H9 (cell line): Measurements from ENCODE around the gene CLCN6. TPM values are rescaled to one million over a fixed set of nuclear protein-coding genes. Genes with fewer than 3 reads are reported as not detected.

Experiments used
- DNase-seq: peaks from one replicate; pipeline ENCODE4 v3.0.0-alpha.2; 2017
- H2AFZ ChIP-seq: one replicate; pipeline ENCODE4 v1.6.1; 2013; ENCODE audit warnings: mild to moderate bottlenecking, low read length, control low read depth, moderate library complexity
- H2AK5ac ChIP-seq: 2 replicates; pipeline ENCODE4 v1.6.1; 2013; ENCODE audit warnings: low read length, control low read depth, mixed read lengths; ENCODE audit not compliant: insufficient read length
- H2BK120ac ChIP-seq: one replicate; pipeline ENCODE4 v1.6.1; 2013; ENCODE audit warnings: low read depth, mild to moderate bottlenecking, low read length, control low read depth, inconsistent platforms; ENCODE audit not compliant: poor library complexity, severe bottlenecking
- H2BK12ac ChIP-seq: 2 replicates; pipeline ENCODE4 v1.6.1; 2013; ENCODE audit warnings: low read length, control low read depth, mixed read lengths, low read depth; ENCODE audit not compliant: insufficient read length
- H2BK15ac ChIP-seq: 2 replicates; pipeline ENCODE4 v1.6.1; 2013; ENCODE audit warnings: low read depth, low read length, control low read depth
- H2BK20ac ChIP-seq: one replicate; pipeline ENCODE4 v1.6.1; 2013; ENCODE audit warnings: low read depth, mild to moderate bottlenecking, low read length, control low read depth, inconsistent platforms; ENCODE audit not compliant: poor library complexity, severe bottlenecking
- H2BK5ac ChIP-seq: 2 replicates; pipeline ENCODE4 v1.6.1; 2013; ENCODE audit warnings: low read length, control low read depth, mixed read lengths; ENCODE audit not compliant: insufficient read length
- H3K14ac ChIP-seq: 2 replicates; pipeline ENCODE4 v1.6.1; 2013; ENCODE audit warnings: low read length, control low read depth; ENCODE audit not compliant: insufficient read depth
- H3K18ac ChIP-seq: 2 replicates; pipeline ENCODE4 v1.6.1; 2013; ENCODE audit warnings: low read depth, mild to moderate bottlenecking, mixed read lengths, low read length, control low read depth; ENCODE audit not compliant: insufficient read length
- H3K23ac ChIP-seq: 2 replicates; pipeline ENCODE4 v1.6.1; 2013; ENCODE audit warnings: low read length, control low read depth, mixed read lengths, low read depth; ENCODE audit not compliant: insufficient read length
- H3K23me2 ChIP-seq: 2 replicates; pipeline ENCODE4 v1.6.1; 2013; ENCODE audit warnings: low read depth, mild to moderate bottlenecking, mixed read lengths, low read length, control low read depth; ENCODE audit not compliant: insufficient read length, poor library complexity, severe bottlenecking
- H3K27ac ChIP-seq: 2 replicates; pipeline ENCODE4 v1.5.1; 2013; ENCODE audit warnings: low read length, control low read depth, mixed read lengths, low read depth; ENCODE audit not compliant: insufficient read length
- H3K27me3 ChIP-seq: 2 replicates; pipeline ENCODE4 v1.6.1; 2013; ENCODE audit warnings: low read length, control low read depth, inconsistent platforms; ENCODE audit not compliant: insufficient read depth
- H3K4ac ChIP-seq: 2 replicates; pipeline ENCODE4 v1.6.1; 2013; ENCODE audit warnings: low read depth, mild to moderate bottlenecking, control low read depth, inconsistent platforms, low read length, moderate library complexity
- H3K4me1 ChIP-seq: 2 replicates; pipeline ENCODE4 v1.6.1; 2013; ENCODE audit warnings: low read length, control low read depth, inconsistent platforms; ENCODE audit not compliant: insufficient read depth
- H3K4me2 ChIP-seq: 2 replicates; pipeline ENCODE4 v1.6.1; 2013; ENCODE audit warnings: low read length, control low read depth, mixed read lengths; ENCODE audit not compliant: insufficient read length, insufficient read depth
- H3K56ac ChIP-seq: 2 replicates; pipeline ENCODE4 v1.6.1; 2013; ENCODE audit warnings: low read depth, mild to moderate bottlenecking, mixed read lengths, low read length, control low read depth; ENCODE audit not compliant: insufficient read length
- H3K79me1 ChIP-seq: 2 replicates; pipeline ENCODE4 v1.6.1; 2013; ENCODE audit warnings: low read depth, mild to moderate bottlenecking, moderate library complexity, low read length, control low read depth, inconsistent platforms; ENCODE audit not compliant: insufficient read depth, poor library complexity, severe bottlenecking
- H3K79me2 ChIP-seq: 2 replicates; pipeline ENCODE4 v1.6.1; 2013; ENCODE audit warnings: low read length, control low read depth, inconsistent platforms; ENCODE audit not compliant: insufficient read depth
- H3K9ac ChIP-seq: 2 replicates; pipeline ENCODE4 v1.6.1; 2013; ENCODE audit warnings: low read length, control low read depth, mixed read lengths; ENCODE audit not compliant: insufficient read length; ENCODE audit errors: extremely low read depth
- H3K9me3 ChIP-seq: one replicate; pipeline ENCODE4 v1.6.1; 2013; ENCODE audit warnings: low read depth, low read length, inconsistent platforms; ENCODE audit not compliant: control insufficient read depth
- H3T11ph ChIP-seq: one replicate; pipeline ENCODE4 v1.6.1; 2013; ENCODE audit warnings: mild to moderate bottlenecking, low read length, control low read depth, inconsistent platforms
- H4K20me1 ChIP-seq: one replicate; pipeline ENCODE4 v1.6.1; 2013; ENCODE audit not compliant: control insufficient read depth, insufficient read length, insufficient read depth
- H4K5ac ChIP-seq: 2 replicates; pipeline ENCODE4 v1.6.1; 2013; ENCODE audit warnings: low read depth, mild to moderate bottlenecking, mixed read lengths, low read length, control low read depth; ENCODE audit not compliant: insufficient read length
- H4K8ac ChIP-seq: replicated peaks from 2 replicates; pipeline ENCODE4 v1.6.1; 2013; ENCODE audit warnings: low read length, control low read depth, mixed read lengths, low read depth; ENCODE audit not compliant: insufficient read length
- H4K91ac ChIP-seq: 2 replicates; pipeline ENCODE4 v1.6.1; 2013; ENCODE audit warnings: low read depth, mild to moderate bottlenecking, moderate library complexity, mixed read lengths, low read length, control low read depth; ENCODE audit not compliant: insufficient read length
- H3K27ac Mint-ChIP-seq, 3 experiments: 2 replicates in 2 of 3; 3 replicates in 1 of 3; pipeline ENCODE4 v1.8.0; 2020 to 2021; ENCODE audit warnings: mixed read lengths in 3 of 3, mild to moderate bottlenecking in 1 of 3, moderate library complexity in 1 of 3
- H3K27me3 Mint-ChIP-seq: 2 replicates; pipeline ENCODE4 v1.8.0; 2021; ENCODE audit warnings: low read depth, mild to moderate bottlenecking, moderate library complexity, mixed read lengths
- H3K36me3 Mint-ChIP-seq, 3 experiments: 2 replicates in 2 of 3; 3 replicates in 1 of 3; pipeline ENCODE4 v1.8.0; 2020 to 2021; ENCODE audit warnings: low read depth in 3 of 3, mixed read lengths in 3 of 3; ENCODE audit not compliant: insufficient read depth in 1 of 3
- H3K4me1 Mint-ChIP-seq, 2 experiments: 2 replicates each; pipeline ENCODE4 v1.8.0; 2020; ENCODE audit warnings: mixed read lengths in 2 of 2
- H3K4me3 Mint-ChIP-seq, 2 experiments: 2 replicates in 1 of 2; 3 replicates in 1 of 2; pipeline ENCODE4 v1.8.0; 2020 to 2021; ENCODE audit warnings: mild to moderate bottlenecking in 2 of 2, mixed read lengths in 2 of 2, moderate library complexity in 1 of 2
- H3K9me3 Mint-ChIP-seq, 2 experiments: 2 replicates in 1 of 2; 3 replicates in 1 of 2; pipeline ENCODE4 v1.8.0; 2020; ENCODE audit warnings: mild to moderate bottlenecking in 2 of 2, mixed read lengths in 2 of 2, moderate library complexity in 1 of 2
- WGBS: extraction: QIAGEN DNeasy Blood & Tissue Kit; methylation state at CpG from one replicate; pipeline ENCODE4 v1.1.7; 2013; ENCODE audit warnings: missing lambda C conversion rate, low lambda C conversion rate, mixed read lengths; ENCODE audit not compliant: insufficient read length; ENCODE audit errors: extremely low coverage; 5-methylcytosine and 5-hydroxymethylcytosine counted together
- total RNA-seq: library from RNA; stranded (reverse); gene quantifications from 2 replicates; pipeline ENCODE4 v1.2.1, GENCODE V29; 2021
- TF ChIP-seq, protein P1 (sequence below): fragments of 200-600 bp; sonication (generic); conservative IDR thresholded peaks from 3 replicates; pipeline ENCODE4 v1.8.0; 2021; ENCODE audit warnings: antibody characterized with exemption, mild to moderate bottlenecking

The CLCN6 gene
- total RNA-seq, 1 experiment from 2014 or later = 20.5 TPM

DNA sequence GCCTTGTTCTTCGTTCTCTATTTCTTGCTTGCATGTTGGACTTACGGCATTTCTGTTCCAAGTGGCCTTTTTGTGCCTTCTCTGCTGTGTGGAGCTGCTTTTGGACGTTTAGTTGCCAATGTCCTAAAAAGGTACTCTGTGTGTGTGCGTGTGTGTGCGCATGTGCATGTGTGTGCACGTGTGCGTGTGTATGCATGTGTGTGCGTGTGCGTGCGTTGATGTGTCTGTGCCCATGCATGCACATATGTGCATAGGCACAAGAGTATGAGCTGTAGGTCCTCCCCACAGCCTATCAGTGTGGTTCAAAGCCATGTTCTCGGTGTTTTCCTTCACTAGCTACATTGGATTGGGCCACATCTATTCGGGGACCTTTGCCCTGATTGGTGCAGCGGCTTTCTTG is 27.9 kb downstream of the CLCN6 start:
- Histone ChIP-seq H2AK5ac (no peak overlapping the region), H3K27ac (no peak overlapping the region), H3K9me3 (no peaks in the 10 kb centered on the region), H4K8ac (no peak overlapping the region), H3K27me3 (no peaks in the 10 kb centered on the region), H3K14ac (no peak overlapping the region), H3K56ac (no peak overlapping the region), H2BK15ac (no peak overlapping the region), H3K4me2 (no peak overlapping the region), H3K79me2 (no peaks in the 10 kb centered on the region), H2BK5ac (no peak overlapping the region), H3K23me2 (no peaks in the 10 kb centered on the region), H3K23ac (no peak overlapping the region), H2BK12ac (no peak overlapping the region), H3K79me1 (no peaks in the 10 kb centered on the region), H4K5ac (no peak overlapping the region), H3K4ac (no peak overlapping the region), H3K18ac (no peak overlapping the region), H3K9ac (no peak overlapping the region), H2BK20ac (no peak overlapping the region), H2BK120ac (no peak overlapping the region), H2AFZ (no peak overlapping the region), H4K20me1 (no peaks in the 10 kb centered on the region), H3T11ph (no peak overlapping the region), H4K91ac (no peak overlapping the region), H3K4me1 (no peaks in the 10 kb centered on the region)
- H3K9me3 Mint-ChIP-seq = no peaks in the 10 kb centered on the region
- peaks cover 32 to 88% (median 62%) of the 10 kb centered on the region in 3 experiments for H3K36me3 Mint-ChIP-seq
- no peaks in the 10 kb centered on the region for H3K27me3 Mint-ChIP-seq
- TF ChIP-seq, protein P1, sequence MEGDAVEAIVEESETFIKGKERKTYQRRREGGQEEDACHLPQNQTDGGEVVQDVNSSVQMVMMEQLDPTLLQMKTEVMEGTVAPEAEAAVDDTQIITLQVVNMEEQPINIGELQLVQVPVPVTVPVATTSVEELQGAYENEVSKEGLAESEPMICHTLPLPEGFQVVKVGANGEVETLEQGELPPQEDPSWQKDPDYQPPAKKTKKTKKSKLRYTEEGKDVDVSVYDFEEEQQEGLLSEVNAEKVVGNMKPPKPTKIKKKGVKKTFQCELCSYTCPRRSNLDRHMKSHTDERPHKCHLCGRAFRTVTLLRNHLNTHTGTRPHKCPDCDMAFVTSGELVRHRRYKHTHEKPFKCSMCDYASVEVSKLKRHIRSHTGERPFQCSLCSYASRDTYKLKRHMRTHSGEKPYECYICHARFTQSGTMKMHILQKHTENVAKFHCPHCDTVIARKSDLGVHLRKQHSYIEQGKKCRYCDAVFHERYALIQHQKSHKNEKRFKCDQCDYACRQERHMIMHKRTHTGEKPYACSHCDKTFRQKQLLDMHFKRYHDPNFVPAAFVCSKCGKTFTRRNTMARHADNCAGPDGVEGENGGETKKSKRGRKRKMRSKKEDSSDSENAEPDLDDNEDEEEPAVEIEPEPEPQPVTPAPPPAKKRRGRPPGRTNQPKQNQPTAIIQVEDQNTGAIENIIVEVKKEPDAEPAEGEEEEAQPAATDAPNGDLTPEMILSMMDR = no peak
- no peak for DNase-seq
- H3K4me1 Mint-ChIP-seq = no peaks in the 10 kb centered on the region
- no peak overlapping the region for H3K4me3 Mint-ChIP-seq
- H3K27ac Mint-ChIP-seq = no peak overlapping the region
- WGBS = no CpG with 5 or more reads among the region's 13 CpGs
